ENCODE measurements around the gene AFF1.
"Not testable (repeated sequence)": the region's sequence is repeated elsewhere in the genome, so short reads cannot be mapped to it uniquely, and the experiment has no call there.

- TF ChIP-seq CTCF (IDR thresholded peaks at IDR 0.05); POLR2AphosphoS5 (IDR thresholded peaks at IDR 0.05; ENCODE audit: insufficient read depth in 1 of 2, low read depth in 1 of 2); POLR2A (IDR thresholded peaks at IDR 0.05): not testable (repeated sequence)
Observed at GRCh38 chr4:86996510-86996909, 61.7 kb downstream of the AFF1 start.
